ENCODE results near the gene GBP1. TPM values are rescaled to one million over a fixed set of nuclear protein-coding genes. Genes with fewer than 3 reads are reported as not detected.

Gene GBP1
- total RNA-seq, 1 experiment from 2014 or later, result 0.15 TPM

GRCh38 chr1:89088572-89088971 is 23.6 kb upstream of the GBP1 start:
- POLR2A ChIA-PET, result no interaction called here
- Histone ChIP-seq H3K79me2 (ENCODE audit: insufficient read depth, low read length) (no peaks in the 10 kb centered on the region), H3K27me3 (ENCODE audit: insufficient read depth, low read length) (no peaks in the 10 kb centered on the region), H4K20me1 (ENCODE audit: insufficient read depth) (no peaks in the 10 kb centered on the region), H3K4me3 (replicated peaks in 1 of 2; ENCODE audit: low read depth in 1 of 2, low read length in 2 of 2) (no peak overlapping the region), H3K4me2 (ENCODE audit: low read length) (no peak overlapping the region), H3K27ac (ENCODE audit: low read depth, low read length) (no peak overlapping the region), H3K36me3 (ENCODE audit: control insufficient read depth in 1 of 2, insufficient read depth in 2 of 2, low read length in 2 of 2) (no peaks in the 10 kb centered on the region), H3K9ac (ENCODE audit: low read length) (no peak overlapping the region), H2AFZ (ENCODE audit: low read depth, low read length, poor library complexity, severe bottlenecking) (no peak overlapping the region), H3K9me3 (ENCODE audit: control insufficient read depth in 1 of 2, insufficient read depth in 1 of 2, low read depth in 1 of 2, low read length in 2 of 2) (no peaks in the 10 kb centered on the region), H3K4me1 (ENCODE audit: control insufficient read depth in 1 of 2, insufficient read depth in 2 of 2, low read length in 2 of 2) (no peaks in the 10 kb centered on the region), H3K9me2 (ENCODE audit: insufficient read depth) (no peaks in the 10 kb centered on the region)
- no TSS peak for BruUV-seq (replicated peaks)
- CTCF ChIA-PET, result interaction anchor here (1.1 kb wide), 1 partner anchor 363 kb away, joined by 3 read pairs; no protein-coding TSS in a partner anchor
- ATAC-seq, result no peak
- DNase-seq (ENCODE audit: low read depth, low spot score), result no peak
- TF ChIP-seq CBX3 (IDR thresholded peaks at IDR 0.05; ENCODE audit: low read depth) (no peak), ATF3 (IDR thresholded peaks at IDR 0.05) (no peak), TCF7L2 (IDR thresholded peaks at IDR 0.05; ENCODE audit: borderline replicate concordance, extremely low read depth, insufficient read depth, insufficient read length) (no peak), EZH2phosphoT487 (IDR thresholded peaks at IDR 0.05; ENCODE audit: borderline replicate concordance) (no peak), ZNF274 (IDR thresholded peaks at IDR 0.05; ENCODE audit: low read depth, low read length) (no peak), POLR2AphosphoS5 (IDR thresholded peaks at IDR 0.05; ENCODE audit: low read depth, low read length) (no peak), SP1 (IDR thresholded peaks at IDR 0.05; ENCODE audit: low read depth) (no peak), SIN3A (IDR thresholded peaks at IDR 0.05; ENCODE audit: low read depth) (no peak), MAX (IDR thresholded peaks at IDR 0.05) (no peak), RAD21 (IDR thresholded peaks at IDR 0.05; ENCODE audit: low read depth) (no peak), ZFX (IDR thresholded peaks at IDR 0.05) (no peak), FOSL1 (IDR thresholded peaks at IDR 0.05; ENCODE audit: low read depth) (no peak), SRF (IDR thresholded peaks at IDR 0.05; ENCODE audit: low read depth) (no peak), ELF1 (IDR thresholded peaks at IDR 0.05; ENCODE audit: borderline replicate concordance, low read depth) (no peak)
- TF ChIP-seq, protein P1, sequence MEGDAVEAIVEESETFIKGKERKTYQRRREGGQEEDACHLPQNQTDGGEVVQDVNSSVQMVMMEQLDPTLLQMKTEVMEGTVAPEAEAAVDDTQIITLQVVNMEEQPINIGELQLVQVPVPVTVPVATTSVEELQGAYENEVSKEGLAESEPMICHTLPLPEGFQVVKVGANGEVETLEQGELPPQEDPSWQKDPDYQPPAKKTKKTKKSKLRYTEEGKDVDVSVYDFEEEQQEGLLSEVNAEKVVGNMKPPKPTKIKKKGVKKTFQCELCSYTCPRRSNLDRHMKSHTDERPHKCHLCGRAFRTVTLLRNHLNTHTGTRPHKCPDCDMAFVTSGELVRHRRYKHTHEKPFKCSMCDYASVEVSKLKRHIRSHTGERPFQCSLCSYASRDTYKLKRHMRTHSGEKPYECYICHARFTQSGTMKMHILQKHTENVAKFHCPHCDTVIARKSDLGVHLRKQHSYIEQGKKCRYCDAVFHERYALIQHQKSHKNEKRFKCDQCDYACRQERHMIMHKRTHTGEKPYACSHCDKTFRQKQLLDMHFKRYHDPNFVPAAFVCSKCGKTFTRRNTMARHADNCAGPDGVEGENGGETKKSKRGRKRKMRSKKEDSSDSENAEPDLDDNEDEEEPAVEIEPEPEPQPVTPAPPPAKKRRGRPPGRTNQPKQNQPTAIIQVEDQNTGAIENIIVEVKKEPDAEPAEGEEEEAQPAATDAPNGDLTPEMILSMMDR (IDR thresholded peaks at IDR 0.05 in 2 of 3, conservative IDR thresholded peaks at IDR 0.05 in 1 of 3; ENCODE audit: borderline replicate concordance in 1 of 3, insufficient read depth in 1 of 3, low read depth in 2 of 3, low read length in 2 of 3), result no peak
- RAD21 ChIA-PET (ENCODE audit: low non-redundant PET in 1 of 2, low total read pairs in 2 of 2, uncharacterized antibody in 2 of 2, unreplicated experiment in 2 of 2), result no interaction called here
- intact Hi-C loops (cut with micrococcal nuclease), result no loop called here

All from HCT116 (cell line).